GM18508 (cell line): ENCODE measurements around the gene FKBP1A.

ENCODE experiments used
- ATAC-seq: cut with Tn5 transposase; IDR thresholded peaks from one replicate; pipeline ENCODE4 v1.9.1; 2021; ENCODE audit warnings: moderate number of reproducible peaks; ENCODE audit not compliant: insufficient read depth, unreplicated experiment

The FKBP1A gene

GRCh38 chr20:1388741-1389483, 3.9 kb downstream of the FKBP1A start:
- no peak for ATAC-seq

- no peak for ATAC-seq
Observed at GRCh38 chr20:1388253-1388652, 4.6 kb downstream of the FKBP1A start.

- no peak for ATAC-seq
Observed at GRCh38 chr20:1386323-1386722, 6.5 kb downstream of the FKBP1A start.

- no peak for ATAC-seq
Observed at GRCh38 chr20:1383623-1384404, 9.0 kb downstream of the FKBP1A start.

GRCh38 chr20:1382670-1383069, 10.2 kb downstream of the FKBP1A start:
- ATAC-seq = no peak

- no peak for ATAC-seq
Observed at GRCh38 chr20:1381753-1382591, 10.9 kb downstream of the FKBP1A start.

- ATAC-seq = no peak
Observed at GRCh38 chr20:1378735-1379125, 14.1 kb downstream of the FKBP1A start.

GRCh38 chr20:1377984-1378734, 14.7 kb downstream of the FKBP1A start:
- no peak for ATAC-seq

GRCh38 chr20:1377341-1377871, 15.4 kb downstream of the FKBP1A start:
- ATAC-seq = no peak

- ATAC-seq = no peak
Observed at GRCh38 chr20:1376408-1377270, 16.2 kb downstream of the FKBP1A start.

GRCh38 chr20:1376007-1376406, 16.8 kb downstream of the FKBP1A start:
- no peak for ATAC-seq

- no peak for ATAC-seq
Observed at GRCh38 chr20:1375515-1375914, 17.3 kb downstream of the FKBP1A start.

GRCh38 chr20:1374246-1374645, 18.6 kb downstream of the FKBP1A start:
- no peak for ATAC-seq

GRCh38 chr20:1373614-1374013, 19.2 kb downstream of the FKBP1A start:
- ATAC-seq = no peak

- ATAC-seq = no peak
Observed at GRCh38 chr20:1373036-1373435, 19.8 kb downstream of the FKBP1A start.

- no peak for ATAC-seq
Observed at GRCh38 chr20:1371830-1372539, 20.9 kb downstream of the FKBP1A start.

GRCh38 chr20:1371202-1371782, 21.6 kb downstream of the FKBP1A start:
- no peak for ATAC-seq

GRCh38 chr20:1370548-1371110, 22.2 kb downstream of the FKBP1A start:
- ATAC-seq = no peak
